Natural killer cell (primary cell): ENCODE measurements around the gene CABLES1. TPM values are rescaled to one million over a fixed set of nuclear protein-coding genes. Genes with fewer than 3 reads are reported as not detected.
A peak's percentile ranks its signal among the peaks of the same experiment; 100 is the strongest.

Experiments used
- ATAC-seq, 3 donors: fragments of 150-1000 bp in 2 of 3; fragments of 200-7000 bp in 1 of 3; cut with Tn5 transposase; 1 replicate in 1 of 3; 2 replicates in 2 of 3; pipeline ENCODE4 v1.10.0; 2021; ENCODE audit warnings: mild to moderate bottlenecking in 2 of 3, moderate library complexity in 2 of 3
- DNase-seq, 2 donors: peaks; one replicate each; pipeline versions ENCODE4 v3.0.0 to v3.0.0-alpha.2; 2013 to 2021; ENCODE audit warnings: mixed read lengths in 1 of 2
- H3K27ac ChIP-seq: one replicate; pipeline ENCODE4 v1.5.1; 2013; ENCODE audit warnings: mild to moderate bottlenecking, low read length
- H3K27me3 ChIP-seq: one replicate; pipeline ENCODE4 v1.6.1; 2013; ENCODE audit warnings: low read length; ENCODE audit not compliant: control insufficient read depth, insufficient read depth
- H3K36me3 ChIP-seq: one replicate; pipeline ENCODE4 v1.6.1; 2013; ENCODE audit warnings: low read length; ENCODE audit not compliant: control insufficient read depth, insufficient read depth
- H3K4me1 ChIP-seq: one replicate; pipeline ENCODE4 v1.6.1; 2013; ENCODE audit warnings: low read length; ENCODE audit not compliant: control insufficient read depth, insufficient read depth
- H3K4me3 ChIP-seq: one replicate; pipeline ENCODE4 v1.5.1; 2013; ENCODE audit warnings: low read length
- H3K9me3 ChIP-seq: one replicate; pipeline ENCODE4 v1.6.1; 2013; ENCODE audit warnings: low read length; ENCODE audit not compliant: control insufficient read depth, insufficient read depth
- H3K27ac Mint-ChIP-seq, 2 donors: one replicate each; pipeline ENCODE4 v1.8.0; 2022; ENCODE audit warnings: mild to moderate bottlenecking in 2 of 2, mixed read lengths in 2 of 2, moderate library complexity in 1 of 2
- H3K27me3 Mint-ChIP-seq, 2 donors: one replicate each; pipeline ENCODE4 v1.8.0; 2022; ENCODE audit warnings: low read depth in 2 of 2, mixed read lengths in 2 of 2
- H3K36me3 Mint-ChIP-seq: one replicate; pipeline ENCODE4 v1.8.0; 2022; ENCODE audit warnings: mixed read lengths
- H3K4me1 Mint-ChIP-seq, 2 donors: one replicate each; pipeline ENCODE4 v1.8.0; 2022; ENCODE audit warnings: mixed read lengths in 2 of 2
- H3K4me3 Mint-ChIP-seq: one replicate; pipeline ENCODE4 v1.8.0; 2022; ENCODE audit warnings: mild to moderate bottlenecking, moderate library complexity, mixed read lengths
- H3K9me3 Mint-ChIP-seq, 2 donors: one replicate each; pipeline ENCODE4 v1.8.0; 2022; ENCODE audit warnings: mixed read lengths in 2 of 2
- WGBS: methylation state at CpG from one replicate; pipeline ENCODE4 v1.1.7; 2013; ENCODE audit warnings: missing lambda C conversion rate; ENCODE audit not compliant: insufficient coverage; 5-methylcytosine and 5-hydroxymethylcytosine counted together
- intact Hi-C: fragments of 100-400 bp; cut with micrococcal nuclease; formaldehyde crosslinking; loops from one replicate; pipeline ENCODE4 v1.14.2; 2022
- total RNA-seq, 4 donors: library from RNA; stranded (reverse); fragments of 120-200 nt in 1 of 4; gene quantifications; one replicate each; pipeline versions ENCODE4 v1.2.3 to v1.2.4, GENCODE V29; 2013 to 2022
- TF ChIP-seq, protein P1 (sequence below): fragments of 200-600 bp; IDR thresholded peaks from one replicate; pipeline ENCODE4 v1.8.0; 2022; ENCODE audit warnings: antibody characterized with exemption

CABLES1 gene
- total RNA-seq, 3 donors from 2014 or later (not counting 1 experiment from before 2014, with no cell fraction given), result 1.3 to 2.2 (median 1.8) TPM

DNA sequence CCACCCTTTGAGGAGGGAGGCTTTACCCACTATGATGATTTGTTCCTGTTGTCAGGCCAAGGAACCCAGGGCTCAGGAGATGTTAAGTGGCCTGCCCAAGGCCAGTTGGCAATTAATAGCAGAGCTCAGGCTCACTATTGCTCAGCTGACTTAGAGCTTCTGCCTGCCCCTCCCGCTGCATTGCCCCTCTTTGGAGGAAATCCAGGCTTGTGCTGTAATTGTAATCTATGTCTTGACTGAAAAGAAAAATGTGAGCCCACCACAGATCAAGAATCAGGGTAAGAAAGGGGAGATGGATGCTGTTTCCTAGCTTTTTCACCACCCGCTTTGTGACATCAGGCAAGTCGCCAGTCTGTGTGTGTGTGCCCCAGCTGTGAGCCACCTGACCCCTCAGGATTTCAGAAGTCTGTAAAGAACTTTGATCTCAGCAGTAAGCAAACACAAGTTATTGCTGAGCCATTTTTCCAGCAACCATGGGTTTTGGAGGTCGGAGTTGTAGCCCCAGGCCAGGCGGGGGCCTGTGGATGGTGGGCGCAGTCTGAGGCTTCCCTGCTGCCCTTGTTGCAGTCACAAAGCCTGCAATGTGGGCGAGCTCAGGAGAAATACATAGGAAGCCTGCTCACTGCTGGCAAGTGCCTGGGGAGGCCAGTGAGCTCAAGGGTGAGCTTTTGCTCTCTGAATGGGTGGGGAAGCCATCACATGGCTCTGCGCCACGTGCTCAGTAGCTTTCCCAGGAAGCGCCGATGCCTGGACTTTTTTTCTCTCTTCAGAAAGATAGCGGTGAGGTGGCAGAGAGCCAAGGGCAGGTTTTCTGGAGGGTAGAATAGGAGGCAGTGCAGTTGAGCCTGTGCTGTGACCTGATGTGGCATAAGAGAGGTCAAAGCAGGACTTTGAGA lies 6.1 kb downstream of the CABLES1 start:
- no peaks in the 10 kb centered on the region for H3K9me3 ChIP-seq
- ATAC-seq, result no peak
- H3K4me3 ChIP-seq, result no peak overlapping the region
- H3K4me1 ChIP-seq, result peaks cover 34% of the 10 kb centered on the region
- TF ChIP-seq, protein P1, sequence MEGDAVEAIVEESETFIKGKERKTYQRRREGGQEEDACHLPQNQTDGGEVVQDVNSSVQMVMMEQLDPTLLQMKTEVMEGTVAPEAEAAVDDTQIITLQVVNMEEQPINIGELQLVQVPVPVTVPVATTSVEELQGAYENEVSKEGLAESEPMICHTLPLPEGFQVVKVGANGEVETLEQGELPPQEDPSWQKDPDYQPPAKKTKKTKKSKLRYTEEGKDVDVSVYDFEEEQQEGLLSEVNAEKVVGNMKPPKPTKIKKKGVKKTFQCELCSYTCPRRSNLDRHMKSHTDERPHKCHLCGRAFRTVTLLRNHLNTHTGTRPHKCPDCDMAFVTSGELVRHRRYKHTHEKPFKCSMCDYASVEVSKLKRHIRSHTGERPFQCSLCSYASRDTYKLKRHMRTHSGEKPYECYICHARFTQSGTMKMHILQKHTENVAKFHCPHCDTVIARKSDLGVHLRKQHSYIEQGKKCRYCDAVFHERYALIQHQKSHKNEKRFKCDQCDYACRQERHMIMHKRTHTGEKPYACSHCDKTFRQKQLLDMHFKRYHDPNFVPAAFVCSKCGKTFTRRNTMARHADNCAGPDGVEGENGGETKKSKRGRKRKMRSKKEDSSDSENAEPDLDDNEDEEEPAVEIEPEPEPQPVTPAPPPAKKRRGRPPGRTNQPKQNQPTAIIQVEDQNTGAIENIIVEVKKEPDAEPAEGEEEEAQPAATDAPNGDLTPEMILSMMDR, result no peak
- peaks cover 10 to 17% of the 10 kb centered on the region in 2 donors for H3K27me3 Mint-ChIP-seq
- peaks cover 4 to 44% of the 10 kb centered on the region in 2 donors for H3K4me1 Mint-ChIP-seq
- intact Hi-C loops, result no loop called here
- no peak overlapping the region for H3K27ac ChIP-seq
- peaks cover 11% of the 10 kb centered on the region for H3K27me3 ChIP-seq
- H3K36me3 ChIP-seq, result no peaks in the 10 kb centered on the region
- no peak for DNase-seq
- peak overlapping the region in 1 of 2 donors; percentile 46 for H3K27ac Mint-ChIP-seq
- no peaks in the 10 kb centered on the region for H3K9me3 Mint-ChIP-seq
- WGBS, result 87% methylated on average over 12 of the region's 12 CpGs
- H3K36me3 Mint-ChIP-seq, result no peaks in the 10 kb centered on the region
- H3K4me3 Mint-ChIP-seq, result no peak overlapping the region

DNA sequence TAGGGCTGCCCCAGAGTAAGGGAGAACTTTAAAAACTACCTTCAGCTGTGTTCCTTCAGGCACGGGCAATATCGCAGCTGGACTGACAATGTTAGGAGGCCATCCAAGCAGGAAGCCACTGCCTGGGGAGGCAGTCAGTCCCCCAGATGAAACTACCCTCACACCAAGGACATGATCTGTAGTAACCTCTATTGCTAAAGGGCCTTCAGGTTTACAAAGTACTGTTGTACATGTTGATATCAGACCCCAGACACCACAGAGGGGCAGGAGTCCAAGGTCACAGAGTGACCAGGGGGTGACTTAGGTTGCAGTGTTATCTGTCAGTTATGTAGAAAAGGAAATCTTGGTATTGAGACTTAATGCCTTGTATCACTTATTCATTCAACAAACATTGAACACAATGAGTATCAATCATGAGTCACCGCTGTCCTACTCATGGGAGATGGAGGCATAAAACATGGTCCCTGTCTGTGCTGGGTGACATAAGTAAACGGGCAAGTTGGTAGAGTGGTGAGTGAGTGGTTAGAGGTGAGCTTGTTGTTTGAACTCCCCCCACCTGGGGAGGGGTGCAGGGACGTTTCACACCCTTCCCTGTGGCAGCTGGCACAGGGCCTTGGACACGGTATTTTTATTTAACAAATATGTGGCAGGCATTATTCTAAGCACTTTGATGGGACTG lies 7.1 kb downstream of the CABLES1 start:
- no peak overlapping the region for H3K27ac Mint-ChIP-seq
- Histone ChIP-seq H3K9me3 (no peaks in the 10 kb centered on the region), H3K4me1 (peaks cover 25% of the 10 kb centered on the region), H3K36me3 (no peaks in the 10 kb centered on the region), H3K4me3 (no peak overlapping the region), H3K27me3 (peaks cover 1% of the 10 kb centered on the region), H3K27ac (no peak overlapping the region)
- 71% methylated on average over 5 of the region's 6 CpGs for WGBS
- TF ChIP-seq, protein P1, result no peak
- ATAC-seq (no peak), DNase-seq (no peak)
- H3K4me3 Mint-ChIP-seq, result no peak overlapping the region
- H3K4me1 Mint-ChIP-seq, result peaks cover 4 to 44% of the 10 kb centered on the region in 2 donors
- H3K36me3 Mint-ChIP-seq, result no peaks in the 10 kb centered on the region
- H3K27me3 Mint-ChIP-seq, result peaks cover 4 to 8% of the 10 kb centered on the region in 2 donors
- intact Hi-C loops, result no loop called here
- no peaks in the 10 kb centered on the region for H3K9me3 Mint-ChIP-seq

DNA sequence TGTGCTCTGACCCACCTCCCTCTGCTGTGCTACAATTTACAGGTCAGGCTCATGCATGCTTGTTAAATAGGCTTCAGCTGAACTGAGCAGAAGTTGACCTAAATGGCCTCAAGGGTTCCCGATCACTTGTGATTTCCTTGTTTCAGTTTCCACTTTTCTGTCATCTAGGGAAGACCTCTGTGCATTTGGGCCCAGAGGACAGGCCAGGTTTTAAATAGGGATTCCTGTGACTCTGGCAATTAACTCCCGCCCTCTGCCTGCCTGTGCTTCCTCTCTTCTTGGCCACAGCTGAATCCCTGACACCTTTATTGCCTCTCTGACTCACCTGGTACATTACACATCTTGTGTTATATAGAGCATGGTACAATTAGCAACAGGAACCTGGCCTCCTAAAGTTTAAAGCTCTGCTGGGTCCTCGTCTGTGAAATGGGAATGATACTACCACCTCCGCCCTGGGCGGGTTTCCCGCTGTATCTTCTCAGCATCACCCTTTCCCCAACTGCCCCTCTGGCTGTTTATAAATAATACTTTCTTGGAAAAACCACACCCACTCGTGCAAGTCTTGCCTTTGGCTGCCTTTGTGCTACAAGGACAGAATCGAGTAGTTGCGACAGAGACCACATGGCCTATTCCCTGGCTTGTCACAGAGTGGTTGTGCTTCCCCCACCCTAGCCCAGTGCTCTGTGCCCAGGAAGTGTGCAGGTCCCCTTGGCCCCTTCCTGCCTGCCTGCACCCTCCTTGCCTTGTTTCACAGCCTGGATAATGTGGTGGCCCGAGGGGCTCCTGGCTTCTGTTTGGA lies 7.9 kb downstream of the CABLES1 start:
- H3K27ac Mint-ChIP-seq, result no peak overlapping the region
- no peak overlapping the region for H3K4me3 Mint-ChIP-seq
- no peak for DNase-seq
- H3K27ac ChIP-seq, result no peak overlapping the region
- intact Hi-C loops, result no loop called here
- H3K9me3 Mint-ChIP-seq, result no peaks in the 10 kb centered on the region
- no peak overlapping the region for H3K4me3 ChIP-seq
- no peaks in the 10 kb centered on the region for H3K27me3 Mint-ChIP-seq
- no peaks in the 10 kb centered on the region for H3K36me3 Mint-ChIP-seq
- H3K4me1 ChIP-seq, result peaks cover 25% of the 10 kb centered on the region
- no peaks in the 10 kb centered on the region for H3K27me3 ChIP-seq
- no peaks in the 10 kb centered on the region for H3K36me3 ChIP-seq
- WGBS, result 61% methylated on average over 10 of the region's 10 CpGs
- no peaks in the 10 kb centered on the region for H3K9me3 ChIP-seq
- ATAC-seq, result peak in 1 of 3 donors; percentile 34
- peaks cover 4 to 44% of the 10 kb centered on the region in 2 donors for H3K4me1 Mint-ChIP-seq
- TF ChIP-seq, protein P1, result no peak
